ENCODE results near the gene MEGF11. TPM values are rescaled to one million over a fixed set of nuclear protein-coding genes. Genes with fewer than 3 reads are reported as not detected.
A peak's percentile ranks its signal among the peaks of the same experiment; 100 is the strongest.

MEGF11 gene
- total RNA-seq, 1 experiment from 2014 or later: 1.2 TPM

DNA sequence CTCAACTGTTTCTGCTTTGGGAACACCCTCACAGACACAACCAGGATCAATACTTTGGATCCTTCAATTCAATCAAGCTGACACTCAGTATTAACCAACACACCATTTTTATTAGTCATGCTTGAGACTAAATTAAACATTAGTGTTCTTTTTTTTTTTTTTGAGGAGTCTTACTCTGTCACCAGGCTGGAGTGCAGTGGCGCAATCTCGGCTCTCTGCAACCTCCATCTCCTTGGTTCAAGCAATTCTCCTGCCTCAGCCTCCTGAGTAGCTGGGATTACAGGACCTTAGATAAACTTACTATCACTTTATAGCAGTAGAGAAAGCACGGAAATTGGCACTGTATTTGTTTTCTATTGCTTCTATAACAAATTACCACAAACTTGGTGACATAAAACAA, 386.3 kb downstream of the MEGF11 start:
- no peak overlapping the region for H2BK12ac ChIP-seq (ENCODE audit: insufficient read length, low read depth, low read length)
- Mint-ChIP-seq H3K27ac (peak overlapping the region in 1 of 3 experiments; percentile 72; a peak in 1 of 7 replicates), H3K27me3 (ENCODE audit: low read depth) (peaks cover 5% of the 10 kb centered on the region; the same call in 1 of the 2 replicates), H3K36me3 (ENCODE audit: insufficient read depth in 1 of 3, low read depth in 3 of 3) (no peaks in the 10 kb centered on the region; a peak in 1 of 7 replicates), H3K9me3 (peaks cover 3 to 5% of the 10 kb centered on the region in 2 experiments; a peak in 3 of 5 replicates), H3K4me3 (no peak overlapping the region), H3K4me1 (peaks cover 22% of the 10 kb centered on the region in 2 experiments)
- WGBS (ENCODE audit: extremely low coverage, insufficient read length, low lambda C conversion rate): no CpG with 5 or more reads among the region's 3 CpGs
- no peak overlapping the region for H4K8ac ChIP-seq (replicated peaks; ENCODE audit: insufficient read length, low read depth, low read length)
- H2BK20ac ChIP-seq (ENCODE audit: low read depth, low read length, poor library complexity, severe bottlenecking): no peak overlapping the region
- H3K18ac ChIP-seq (ENCODE audit: insufficient read length, low read depth, low read length): no peak overlapping the region
- H2AK5ac ChIP-seq (ENCODE audit: insufficient read length, low read length): no peak overlapping the region
- no peak overlapping the region for H3K23ac ChIP-seq (ENCODE audit: insufficient read length, low read depth, low read length)
- no peak overlapping the region for H3T11ph ChIP-seq (ENCODE audit: low read length)
- TF ChIP-seq, protein P1, sequence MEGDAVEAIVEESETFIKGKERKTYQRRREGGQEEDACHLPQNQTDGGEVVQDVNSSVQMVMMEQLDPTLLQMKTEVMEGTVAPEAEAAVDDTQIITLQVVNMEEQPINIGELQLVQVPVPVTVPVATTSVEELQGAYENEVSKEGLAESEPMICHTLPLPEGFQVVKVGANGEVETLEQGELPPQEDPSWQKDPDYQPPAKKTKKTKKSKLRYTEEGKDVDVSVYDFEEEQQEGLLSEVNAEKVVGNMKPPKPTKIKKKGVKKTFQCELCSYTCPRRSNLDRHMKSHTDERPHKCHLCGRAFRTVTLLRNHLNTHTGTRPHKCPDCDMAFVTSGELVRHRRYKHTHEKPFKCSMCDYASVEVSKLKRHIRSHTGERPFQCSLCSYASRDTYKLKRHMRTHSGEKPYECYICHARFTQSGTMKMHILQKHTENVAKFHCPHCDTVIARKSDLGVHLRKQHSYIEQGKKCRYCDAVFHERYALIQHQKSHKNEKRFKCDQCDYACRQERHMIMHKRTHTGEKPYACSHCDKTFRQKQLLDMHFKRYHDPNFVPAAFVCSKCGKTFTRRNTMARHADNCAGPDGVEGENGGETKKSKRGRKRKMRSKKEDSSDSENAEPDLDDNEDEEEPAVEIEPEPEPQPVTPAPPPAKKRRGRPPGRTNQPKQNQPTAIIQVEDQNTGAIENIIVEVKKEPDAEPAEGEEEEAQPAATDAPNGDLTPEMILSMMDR (conservative IDR thresholded peaks at IDR 0.05): no peak
- no peak overlapping the region for H2BK15ac ChIP-seq (ENCODE audit: low read depth, low read length)
- no peaks in the 10 kb centered on the region for H3K27me3 ChIP-seq (ENCODE audit: insufficient read depth, low read length)
- no peak overlapping the region for H3K4ac ChIP-seq (ENCODE audit: low read depth, low read length)
- H4K5ac ChIP-seq (ENCODE audit: insufficient read length, low read depth, low read length): no peak overlapping the region
- 0 out of 2 replicates have a peak, but pooled peaks cover 3% of the 10 kb centered on the region for H3K4me1 ChIP-seq (ENCODE audit: insufficient read depth, low read length)
- H3K4me2 ChIP-seq (ENCODE audit: insufficient read depth, insufficient read length, low read length): no peak overlapping the region
- DNase-seq: no peak
- no peaks in the 10 kb centered on the region for H4K20me1 ChIP-seq (ENCODE audit: control insufficient read depth, insufficient read depth, insufficient read length)
- no peak overlapping the region for H3K27ac ChIP-seq (ENCODE audit: insufficient read length, low read depth, low read length)
- peaks cover 4% of the 10 kb centered on the region for H3K23me2 ChIP-seq (ENCODE audit: insufficient read length, low read depth, low read length, poor library complexity, severe bottlenecking)
- H3K9me3 ChIP-seq (ENCODE audit: control insufficient read depth, low read depth, low read length): no peaks in the 10 kb centered on the region
- H4K91ac ChIP-seq (ENCODE audit: insufficient read length, low read depth, low read length): no peak overlapping the region
- H3K79me2 ChIP-seq (ENCODE audit: insufficient read depth, low read length): peaks cover 8% of the 10 kb centered on the region; the same call in 1 of the 2 replicates
- H3K14ac ChIP-seq (ENCODE audit: insufficient read depth, low read length): no peak overlapping the region
- H2BK120ac ChIP-seq (ENCODE audit: low read depth, low read length, poor library complexity, severe bottlenecking): no peak overlapping the region
- H3K9ac ChIP-seq (ENCODE audit: extremely low read depth, insufficient read length, low read length): no peak overlapping the region
- H2AFZ ChIP-seq (ENCODE audit: low read length): no peak overlapping the region
- no peak overlapping the region for H2BK5ac ChIP-seq (ENCODE audit: insufficient read length, low read length)
- no peak overlapping the region for H3K56ac ChIP-seq (ENCODE audit: insufficient read length, low read depth, low read length)
- no peaks in the 10 kb centered on the region for H3K79me1 ChIP-seq (ENCODE audit: insufficient read depth, low read depth, low read length, poor library complexity, severe bottlenecking)
